Measurements from ENCODE around the gene MED17.

MED17 gene

DNA sequence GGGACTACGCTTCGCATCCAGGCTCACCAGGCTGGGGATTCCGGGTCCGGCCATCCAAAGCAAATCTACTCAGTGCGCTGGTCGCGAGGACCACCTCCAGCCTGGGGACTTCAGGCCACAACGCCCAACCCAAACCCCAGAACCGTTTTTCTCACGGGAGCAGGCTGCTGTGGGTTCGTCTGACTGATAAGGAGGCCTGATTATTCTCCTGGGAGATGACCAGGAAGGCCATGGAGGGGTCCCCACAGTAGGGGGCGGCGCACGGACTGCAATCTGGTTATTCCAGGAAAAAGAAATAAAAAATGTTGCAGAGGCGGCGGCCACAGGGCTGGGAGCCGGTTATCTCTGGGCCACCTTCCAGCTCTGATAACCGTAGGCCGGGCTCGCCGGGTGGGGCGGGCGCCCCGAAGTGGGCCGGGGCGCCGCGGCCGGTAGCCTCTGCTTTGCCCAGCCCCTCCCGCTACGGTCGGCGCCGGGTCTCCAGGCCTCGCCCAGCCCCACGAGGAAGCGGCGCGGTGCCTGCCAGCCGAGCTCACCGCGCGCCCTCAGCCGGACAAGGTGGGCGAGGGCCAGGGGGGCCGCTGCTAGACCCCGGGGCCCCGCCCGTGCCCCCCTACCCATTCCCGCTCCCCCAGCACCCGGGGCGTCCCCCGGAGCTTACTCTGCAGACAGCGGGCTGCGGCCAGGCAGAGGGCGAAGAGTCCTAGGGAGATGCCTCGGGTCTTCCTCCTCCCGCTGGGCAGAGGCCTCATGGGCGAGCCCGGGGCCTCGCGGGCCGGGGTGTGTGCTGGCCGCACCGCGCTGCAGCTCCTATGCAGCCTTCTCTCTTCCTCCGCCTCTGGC lies 65.9 kb downstream of the MED17 start:
- no peak for FAIRE-seq

- no peak for FAIRE-seq
Measured at GRCh38 chr11:93850594-93851018, 66.5 kb downstream of the MED17 start, which contains the start of gene VSTM5. Gene VSTM5 (minus strand): TSS chr11:93850618. CDS start chr11:93850502, 116 bp downstream.

DNA sequence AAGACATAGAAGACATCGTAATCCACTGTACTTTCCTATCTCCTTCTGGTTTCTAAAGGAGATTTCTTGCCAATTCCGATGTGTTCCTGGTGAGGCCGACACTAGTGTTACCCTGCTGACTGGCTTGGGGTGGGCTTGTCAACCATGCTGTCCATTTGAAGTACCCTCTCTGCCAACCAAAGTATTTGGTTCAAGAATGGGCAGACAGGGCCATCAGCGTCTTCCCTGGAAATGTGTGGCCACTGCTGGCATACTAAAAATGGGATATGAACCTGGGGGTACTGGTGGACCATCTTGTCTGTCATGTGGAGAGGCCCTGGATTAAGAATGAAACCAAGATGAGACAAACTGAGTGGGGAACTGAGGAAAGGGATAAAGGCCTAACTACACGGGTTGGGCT lies 68.2 kb downstream of the MED17 start:
- no peak for FAIRE-seq

DNA sequence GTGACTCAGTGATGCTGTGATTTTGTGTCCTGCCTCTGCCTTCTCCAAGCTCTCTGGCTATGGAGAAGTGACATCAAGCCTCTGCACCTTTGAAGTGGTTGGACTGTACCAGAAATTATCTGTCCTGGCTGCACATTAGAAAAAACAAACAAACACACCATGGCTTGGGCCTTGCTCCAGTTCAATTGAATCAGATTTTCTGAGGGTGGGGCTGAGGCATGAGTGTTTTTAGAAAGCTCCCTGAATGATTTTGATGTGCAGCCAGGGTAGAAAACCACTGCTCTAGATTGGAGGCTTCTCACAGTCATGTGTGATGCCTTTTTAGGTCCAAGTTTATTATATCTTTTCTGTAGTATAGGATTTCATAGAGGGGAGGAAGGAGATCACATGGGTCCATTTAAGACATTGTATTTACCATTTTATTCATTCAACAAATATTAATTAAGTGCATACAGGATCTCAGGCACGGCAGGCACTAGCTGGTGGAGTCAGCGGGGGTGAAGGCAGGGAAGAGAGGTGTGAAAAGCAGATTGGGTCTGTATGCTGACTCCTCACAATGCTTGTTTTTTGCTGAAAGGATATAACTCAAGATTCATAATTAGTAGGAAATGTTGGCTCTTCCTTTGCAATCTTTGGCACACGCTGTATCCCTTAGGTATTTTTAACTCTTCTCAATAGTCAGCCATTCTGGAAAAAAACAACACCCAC lies 73.5 kb downstream of the MED17 start:
- no peak for FAIRE-seq

DNA sequence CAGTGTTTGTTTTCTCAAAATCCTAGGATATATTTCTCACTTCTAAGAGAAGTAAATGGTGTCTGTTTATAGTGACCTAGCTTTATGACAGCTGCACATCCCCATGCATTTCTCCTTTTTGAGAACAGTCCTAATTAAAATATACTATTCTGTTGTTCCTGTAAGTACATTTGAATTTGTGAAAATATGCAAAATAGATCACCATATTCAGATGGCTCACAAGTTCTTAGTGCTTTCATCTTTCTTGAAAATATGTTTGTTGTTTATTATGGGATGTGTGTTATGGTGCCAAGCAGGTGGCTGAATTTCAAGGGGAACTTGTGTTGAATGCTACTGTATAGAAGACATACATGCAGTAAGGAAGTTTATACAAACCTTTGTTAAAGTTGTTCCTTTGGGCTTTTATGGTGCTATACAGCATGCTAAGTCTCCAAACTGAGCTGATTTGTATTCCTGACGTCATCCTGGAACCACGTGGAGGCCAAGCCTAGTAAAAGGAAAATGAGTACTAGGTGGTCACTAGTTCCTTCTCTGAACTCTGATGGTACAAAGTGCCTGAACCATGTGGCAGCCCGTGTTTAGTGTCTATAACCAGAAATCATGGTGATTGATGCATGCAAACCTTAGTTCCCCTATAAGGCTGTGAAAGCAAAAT lies 74.2 kb downstream of the MED17 start:
- FAIRE-seq: no peak

GRCh38 chr11:93861808-93862207 lies 77.7 kb downstream of the MED17 start:
- FAIRE-seq: no peak

Measured in colon (tissue), 2 donors.